HUES64 (cell line): ENCODE results near the gene HIVEP3.

Experiments
- H3K27ac ChIP-seq: 2 replicates; pipeline ENCODE4 v1.7.0; 2013; ENCODE audit warnings: low read depth, low read length, inconsistent platforms
- H3K27me3 ChIP-seq: 2 replicates; pipeline ENCODE4 v1.6.1; 2013; ENCODE audit warnings: mild to moderate bottlenecking, low read length; ENCODE audit not compliant: insufficient read depth
- H3K36me3 ChIP-seq: 2 replicates; pipeline ENCODE4 v1.6.1; 2013; ENCODE audit warnings: mild to moderate bottlenecking, low read length; ENCODE audit not compliant: insufficient read depth
- H3K4me1 ChIP-seq: 2 replicates; pipeline ENCODE4 v1.6.1; 2013; ENCODE audit warnings: mild to moderate bottlenecking, low read length, moderate library complexity; ENCODE audit not compliant: insufficient read depth
- H3K4me3 ChIP-seq: 2 replicates; pipeline ENCODE4 v1.5.1; 2013; ENCODE audit warnings: mild to moderate bottlenecking, low read length, moderate library complexity
- H3K9ac ChIP-seq: 2 replicates; pipeline ENCODE4 v1.6.1; 2013; ENCODE audit warnings: mild to moderate bottlenecking, low read depth, low read length
- H3K9me3 ChIP-seq: 2 replicates; pipeline ENCODE4 v1.6.1; 2013; ENCODE audit warnings: low read depth, low read length; ENCODE audit not compliant: insufficient read depth
- WGBS: fragments of 150-250, 120-280 bp; methylation state at CpG from one replicate; pipeline ENCODE4 v1.1.7; 2013; ENCODE audit warnings: missing lambda C conversion rate; 5-methylcytosine and 5-hydroxymethylcytosine counted together

Gene HIVEP3

DNA sequence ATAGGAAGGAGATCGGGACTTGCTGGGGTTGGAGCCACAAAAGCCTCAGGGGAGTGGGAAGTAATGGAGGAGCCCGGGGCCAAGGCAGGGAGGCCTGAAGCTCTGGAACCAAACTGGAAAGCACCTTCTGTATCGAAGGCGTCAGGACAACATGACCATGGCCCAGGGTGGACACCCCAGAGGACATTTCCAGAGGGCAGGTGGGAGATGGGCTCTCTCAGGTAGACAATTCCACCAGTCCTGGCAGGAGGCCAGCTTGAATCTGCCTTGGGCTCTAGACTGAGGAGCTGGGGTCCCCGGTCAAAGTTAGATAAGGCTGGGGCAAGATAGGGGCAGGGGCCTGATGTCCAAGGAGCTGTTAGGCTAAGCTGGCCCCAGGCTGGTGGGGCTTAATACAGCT lies 329.3 kb downstream of the HIVEP3 start:
- H3K36me3 ChIP-seq: no peaks in the 10 kb centered on the region

DNA sequence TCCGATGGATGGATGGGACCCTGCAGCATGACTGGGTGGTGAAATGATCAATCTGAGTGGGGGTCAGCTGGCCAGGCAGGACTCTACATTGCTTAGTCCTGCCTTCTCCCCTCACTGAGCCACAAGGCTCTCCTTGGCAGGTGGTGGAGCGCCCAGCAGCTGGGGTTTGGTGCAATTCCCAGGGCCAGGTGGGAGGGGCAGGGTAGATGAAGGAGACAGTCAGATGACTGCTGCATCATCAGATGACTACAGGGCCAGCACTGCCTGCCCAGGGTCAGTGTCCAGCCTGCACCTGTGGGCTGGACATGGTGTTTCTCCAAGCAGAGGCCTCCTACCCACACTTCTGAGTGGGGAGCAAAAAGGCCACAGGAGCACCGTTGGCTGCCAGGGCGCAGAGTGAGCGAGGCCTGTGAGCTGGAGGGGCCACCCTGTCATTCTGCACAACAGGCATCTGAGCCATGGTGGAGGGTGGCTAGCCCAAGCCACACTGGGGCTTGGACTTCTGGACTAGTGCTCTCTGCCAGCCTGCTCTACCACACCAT lies 330.3 kb downstream of the HIVEP3 start:
- Histone ChIP-seq H3K27ac (no peak overlapping the region), H3K4me1 (no peaks in the 10 kb centered on the region), H3K9me3 (no peaks in the 10 kb centered on the region), H3K9ac (no peak overlapping the region), H3K27me3 (no peaks in the 10 kb centered on the region), H3K36me3 (no peaks in the 10 kb centered on the region), H3K4me3 (no peak overlapping the region)
- 95% methylated on average over 5 of the region's 5 CpGs for WGBS

More for the DNA sequence above, 329.3 kb downstream of the HIVEP3 start:
- Histone ChIP-seq H3K4me3 (no peak overlapping the region), H3K9ac (no peak overlapping the region), H3K4me1 (no peaks in the 10 kb centered on the region), H3K9me3 (no peaks in the 10 kb centered on the region), H3K27me3 (no peaks in the 10 kb centered on the region), H3K27ac (no peak overlapping the region)
- WGBS: 95% methylated on average over 5 of the region's 5 CpGs

DNA sequence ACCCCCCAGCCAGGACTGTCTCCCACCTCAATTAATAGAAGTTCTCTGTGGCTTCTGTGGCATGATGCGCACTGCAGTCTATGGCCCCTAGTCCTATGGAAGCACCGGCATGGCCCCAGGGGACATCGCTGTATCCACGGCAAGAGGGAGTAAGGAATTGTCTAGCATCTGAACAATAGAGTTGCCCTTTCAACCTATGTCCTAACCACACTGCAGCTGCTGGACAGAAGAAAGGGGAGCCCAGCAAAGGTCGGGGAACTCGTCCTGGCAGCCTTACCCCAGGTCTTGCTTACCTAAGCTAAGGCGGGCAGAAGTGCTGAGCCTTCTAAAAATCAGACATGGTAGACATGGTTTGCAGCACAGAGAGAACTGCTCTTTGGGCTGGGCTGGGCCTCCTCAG lies 330.9 kb downstream of the HIVEP3 start:
- Histone ChIP-seq H3K4me1 (no peaks in the 10 kb centered on the region), H3K36me3 (no peaks in the 10 kb centered on the region), H3K9me3 (no peaks in the 10 kb centered on the region), H3K9ac (no peak overlapping the region), H3K27ac (no peak overlapping the region), H3K27me3 (no peaks in the 10 kb centered on the region), H3K4me3 (no peak overlapping the region)
- WGBS: 93% methylated on average over 7 of the region's 7 CpGs

DNA sequence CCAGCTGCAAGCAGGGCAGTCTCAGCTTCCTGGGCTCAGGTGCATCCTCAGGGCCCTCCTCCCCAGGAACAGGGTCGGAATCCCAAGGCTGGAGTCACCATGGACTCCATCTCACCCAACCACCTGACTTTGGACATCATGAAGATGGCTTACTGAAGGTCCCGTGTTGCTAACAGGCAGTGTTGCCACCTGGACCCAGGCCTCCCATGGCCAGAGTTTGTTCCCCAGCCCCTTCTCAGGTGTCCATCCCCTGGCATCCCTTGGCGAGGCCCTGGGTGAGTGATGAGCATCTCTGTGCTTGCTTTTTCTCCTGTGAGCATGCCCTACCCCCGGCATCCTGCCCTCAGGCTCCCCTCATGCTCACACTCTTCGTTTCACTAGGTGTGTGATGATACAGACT lies 332.5 kb downstream of the HIVEP3 start:
- Histone ChIP-seq H3K27ac (no peak overlapping the region), H3K4me3 (no peak overlapping the region), H3K27me3 (no peaks in the 10 kb centered on the region), H3K9ac (no peak overlapping the region), H3K4me1 (no peaks in the 10 kb centered on the region), H3K36me3 (no peaks in the 10 kb centered on the region), H3K9me3 (no peaks in the 10 kb centered on the region)
- WGBS: 89% methylated on average over 5 of the region's 5 CpGs

DNA sequence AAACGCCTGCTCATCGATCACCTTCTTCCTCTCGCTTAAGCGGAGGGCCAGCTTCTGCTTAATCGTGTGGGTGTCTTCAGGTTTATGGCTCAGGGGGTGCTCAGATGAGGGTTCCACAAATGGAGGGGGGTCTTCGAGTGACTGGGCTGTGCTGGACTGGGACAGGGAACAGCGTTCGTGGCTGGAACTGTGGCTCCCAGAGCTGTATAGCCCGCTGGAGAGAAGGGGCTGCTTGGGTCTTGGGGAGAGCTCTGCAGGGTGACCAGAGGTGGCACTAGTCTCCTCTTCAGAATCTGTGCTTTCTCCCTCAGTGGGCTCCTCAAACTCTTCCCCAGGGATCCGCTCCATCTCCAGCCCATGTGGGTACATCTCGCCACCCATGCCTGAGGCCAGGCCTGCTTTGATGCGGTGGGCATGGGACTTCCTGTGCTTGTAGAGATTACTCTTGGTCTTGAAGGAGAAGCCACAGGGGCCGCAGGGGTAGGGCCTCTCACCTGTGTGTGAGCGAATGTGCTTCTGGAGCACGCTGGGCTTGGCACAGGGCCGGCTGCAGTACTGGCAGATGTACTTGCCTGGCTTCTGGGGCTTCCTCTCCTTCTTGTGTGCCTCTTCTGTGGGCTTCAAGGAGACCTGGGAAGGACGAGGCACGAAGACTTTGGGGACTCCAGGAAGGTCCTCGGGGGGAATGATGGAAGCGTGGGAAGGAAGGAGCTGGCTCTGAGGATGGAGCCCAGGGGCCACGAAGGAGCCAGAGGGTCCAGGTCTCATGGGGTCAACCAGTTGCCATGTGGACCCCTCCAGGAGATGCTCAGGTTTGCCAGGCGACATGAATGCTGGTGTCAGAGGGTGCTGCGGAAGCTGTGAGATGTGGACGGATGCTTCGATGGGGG lies 334.8 kb downstream of the HIVEP3 start:
- 93% methylated on average over 25 of the region's 25 CpGs for WGBS
- H3K36me3 ChIP-seq: no peaks in the 10 kb centered on the region
- H3K4me3 ChIP-seq: no peak overlapping the region
- no peak overlapping the region for H3K9ac ChIP-seq
- H3K27me3 ChIP-seq: no peaks in the 10 kb centered on the region
- H3K9me3 ChIP-seq: 0 out of 2 replicates have a peak, but pooled peaks cover 2% of the 10 kb centered on the region
- no peaks in the 10 kb centered on the region for H3K4me1 ChIP-seq
- H3K27ac ChIP-seq: no peak overlapping the region

DNA sequence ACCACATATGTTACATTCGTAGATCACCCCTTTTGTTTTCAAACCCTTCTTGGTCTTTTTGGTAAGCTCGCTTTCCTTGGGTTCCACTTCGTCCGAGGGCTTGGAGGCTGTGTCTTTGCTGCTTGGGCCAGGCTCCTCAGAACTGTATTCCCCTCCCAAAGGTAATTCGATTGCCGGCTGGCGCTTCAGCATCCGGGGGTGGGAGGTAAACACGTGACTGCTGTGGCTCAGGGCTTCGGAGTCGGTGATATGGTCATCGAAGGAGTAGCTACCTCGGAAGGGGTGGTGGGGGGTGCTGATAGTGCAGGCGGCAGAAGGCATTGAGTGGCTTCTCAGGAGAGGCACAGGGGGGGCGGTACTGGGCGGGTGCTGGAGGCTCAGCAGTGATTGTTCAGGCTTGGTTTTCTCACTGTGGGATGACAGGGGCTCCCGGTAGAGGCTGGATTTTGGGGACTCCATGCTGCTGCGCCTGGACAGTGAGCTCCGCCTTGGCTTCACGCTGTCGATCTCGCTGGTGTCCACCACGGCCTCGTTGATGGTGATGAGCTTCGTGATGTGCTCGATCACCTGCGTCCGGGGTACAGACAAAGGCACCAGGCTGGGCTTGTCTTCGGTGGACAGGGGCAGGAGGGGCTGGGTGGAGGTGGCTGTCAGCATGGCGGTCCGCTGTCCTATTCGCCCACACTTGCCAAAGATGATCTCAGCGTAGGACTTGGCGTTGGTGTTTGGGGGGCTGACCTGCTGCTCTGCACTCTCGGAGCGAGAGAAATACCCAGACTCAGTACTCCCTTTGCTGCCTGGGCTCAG lies 335.7 kb downstream of the HIVEP3 start:
- H3K36me3 ChIP-seq: no peaks in the 10 kb centered on the region
- no peak overlapping the region for H3K27ac ChIP-seq
- H3K9ac ChIP-seq: no peak overlapping the region
- no peak overlapping the region for H3K4me3 ChIP-seq
- H3K4me1 ChIP-seq: no peaks in the 10 kb centered on the region
- no peaks in the 10 kb centered on the region for H3K27me3 ChIP-seq
- 0 out of 2 replicates have a peak, but pooled peaks cover 2% of the 10 kb centered on the region for H3K9me3 ChIP-seq
- 91% methylated on average over 36 of the region's 36 CpGs for WGBS

DNA sequence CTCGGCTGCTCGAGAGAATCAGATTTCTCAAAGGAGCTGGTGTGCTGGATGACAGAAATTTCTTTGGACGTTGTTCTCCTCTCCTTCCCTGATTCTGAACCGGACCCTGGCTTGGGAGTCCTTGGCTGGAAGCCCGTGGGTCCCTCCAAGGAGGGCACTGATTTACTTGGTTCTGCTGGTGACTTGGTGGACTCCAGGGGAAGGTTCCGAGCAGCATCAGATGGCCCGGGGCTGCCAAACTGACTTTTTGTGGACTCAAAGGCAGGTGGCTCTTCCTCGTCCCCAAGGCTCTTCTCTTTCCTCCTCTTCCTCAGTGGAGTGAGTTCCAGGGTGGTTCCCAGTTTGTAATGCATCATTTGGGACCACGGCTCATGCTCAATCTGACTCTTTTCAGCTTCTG lies 336.4 kb downstream of the HIVEP3 start:
- no peaks in the 10 kb centered on the region for H3K36me3 ChIP-seq
- H3K27me3 ChIP-seq: no peaks in the 10 kb centered on the region
- WGBS: 85% methylated on average over 9 of the region's 9 CpGs
- H3K4me1 ChIP-seq: no peaks in the 10 kb centered on the region
- 0 out of 2 replicates have a peak, but pooled peaks cover 2% of the 10 kb centered on the region for H3K9me3 ChIP-seq
- H3K27ac ChIP-seq: no peak overlapping the region
- H3K4me3 ChIP-seq: no peak overlapping the region
- no peak overlapping the region for H3K9ac ChIP-seq

DNA sequence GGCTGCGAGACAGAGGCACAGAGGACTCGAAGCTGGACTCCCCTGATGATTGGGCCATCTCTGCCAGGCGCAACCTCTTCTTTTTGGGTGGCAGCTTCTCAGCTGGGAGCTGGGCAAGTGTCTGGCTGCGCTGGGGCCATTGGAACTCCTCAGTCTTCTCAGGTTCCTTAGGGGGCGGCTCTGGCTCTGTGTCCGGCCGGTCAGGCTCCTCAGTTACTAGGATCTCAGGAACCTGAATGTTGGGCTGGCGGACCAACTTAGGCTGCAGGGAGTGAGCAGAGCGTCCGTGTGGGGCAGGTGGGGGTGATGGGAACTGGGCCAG lies 336.8 kb downstream of the HIVEP3 start:
- WGBS: 92% methylated on average over 10 of the region's 10 CpGs
- no peaks in the 10 kb centered on the region for H3K4me1 ChIP-seq
- H3K27ac ChIP-seq: no peak overlapping the region
- H3K9me3 ChIP-seq: 0 out of 2 replicates have a peak, but pooled peaks cover 2% of the 10 kb centered on the region
- no peak overlapping the region for H3K9ac ChIP-seq
- H3K27me3 ChIP-seq: no peaks in the 10 kb centered on the region
- no peaks in the 10 kb centered on the region for H3K36me3 ChIP-seq
- H3K4me3 ChIP-seq: no peak overlapping the region

DNA sequence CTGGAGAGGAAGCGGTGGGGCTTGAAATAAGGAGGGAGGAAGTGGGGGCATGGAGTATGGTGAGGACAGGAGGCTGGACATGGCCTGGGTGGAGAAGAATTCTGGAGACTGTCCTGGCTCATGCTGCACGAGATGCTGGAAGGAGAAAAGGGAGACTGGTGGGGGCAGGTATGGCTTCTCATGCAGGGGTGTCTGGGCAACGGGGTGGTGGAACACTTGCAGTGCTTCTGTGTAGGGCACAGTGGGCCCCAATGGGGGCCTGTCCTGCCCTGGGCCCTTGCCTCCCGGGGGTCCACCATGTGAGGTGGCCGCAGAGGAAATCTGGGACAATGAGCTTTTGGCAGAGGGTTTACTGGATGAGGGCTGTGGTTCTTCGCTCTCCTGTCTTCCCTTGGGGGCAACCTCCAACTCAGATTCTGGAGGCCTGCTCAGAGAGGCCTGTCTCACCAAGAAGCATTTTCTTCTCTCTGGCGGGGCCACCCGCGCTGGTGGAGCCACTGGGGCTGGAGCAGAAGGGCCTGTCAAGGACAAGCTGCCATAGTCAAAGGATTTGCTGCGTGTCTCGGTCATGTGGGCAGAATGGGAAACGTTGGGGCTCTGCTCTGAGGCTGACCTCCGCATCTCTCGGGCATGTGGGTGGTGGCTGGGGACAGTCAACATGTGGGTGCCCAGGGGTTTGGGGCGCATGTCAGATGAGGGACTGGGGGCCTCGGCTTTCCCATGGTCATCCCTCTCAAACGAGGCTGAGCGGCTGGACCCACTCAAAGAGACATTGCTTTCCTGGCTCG lies 337.3 kb downstream of the HIVEP3 start:
- 95% methylated on average over 19 of the region's 19 CpGs for WGBS
- Histone ChIP-seq H3K36me3 (no peaks in the 10 kb centered on the region), H3K4me1 (no peaks in the 10 kb centered on the region), H3K9me3 (0 out of 2 replicates have a peak, but pooled peaks cover 2% of the 10 kb centered on the region), H3K27ac (no peak overlapping the region), H3K27me3 (no peaks in the 10 kb centered on the region), H3K9ac (no peak overlapping the region), H3K4me3 (no peak overlapping the region)

DNA sequence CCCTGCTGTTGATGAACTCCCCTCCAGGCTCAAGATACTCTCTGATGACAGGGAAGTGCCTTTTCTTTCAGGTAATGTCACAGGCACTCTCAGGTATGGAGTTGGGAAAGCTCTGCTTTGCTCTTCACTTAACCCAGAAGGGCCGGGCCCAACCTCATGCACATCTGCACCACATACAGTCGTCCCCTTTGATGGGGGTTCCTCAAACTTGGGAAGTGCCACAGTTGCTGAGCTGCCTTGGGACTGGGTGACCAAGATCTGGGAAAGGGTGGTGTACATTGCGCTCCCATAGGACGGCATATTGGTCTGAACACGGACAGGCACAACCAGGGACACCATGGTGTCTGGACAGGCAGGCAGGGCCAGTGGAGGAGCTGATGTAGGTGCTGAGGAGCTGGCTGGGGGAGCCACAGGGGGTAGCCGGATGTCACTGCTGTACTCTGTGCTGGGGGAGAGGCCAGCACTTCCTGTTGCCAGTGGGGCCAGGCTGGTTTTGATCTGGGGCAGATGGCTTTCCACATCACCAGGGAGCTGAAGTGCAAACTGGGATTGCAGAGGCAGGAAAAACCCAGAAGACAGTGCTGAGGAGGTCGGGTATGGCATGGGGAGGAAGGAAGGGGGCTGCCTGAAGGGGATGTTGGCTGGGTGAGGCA lies 338.1 kb downstream of the HIVEP3 start:
- no peaks in the 10 kb centered on the region for H3K4me1 ChIP-seq
- no peak overlapping the region for H3K9ac ChIP-seq
- WGBS: 89% methylated on average over 7 of the region's 7 CpGs
- no peaks in the 10 kb centered on the region for H3K27me3 ChIP-seq
- H3K27ac ChIP-seq: no peak overlapping the region
- no peak overlapping the region for H3K4me3 ChIP-seq
- 0 out of 2 replicates have a peak, but pooled peaks cover 2% of the 10 kb centered on the region for H3K9me3 ChIP-seq
- no peaks in the 10 kb centered on the region for H3K36me3 ChIP-seq
